Measurements from ENCODE around the gene TTN.

The TTN gene

GRCh38 chr2:178824181-178824580, 17.0 kb upstream of the TTN start:
- no peaks in the 10 kb centered on the region; the same call in 1 of the 2 replicates for H3K36me3 ChIP-seq (replicated peaks; ENCODE audit: insufficient read depth, low read length)
- no peak overlapping the region for H3K4me3 ChIP-seq (ENCODE audit: low read length)
- no peak for TF ChIP-seq CTCF (IDR thresholded peaks at IDR 0.05; ENCODE audit: low read length)
- TF ChIP-seq EZH2phosphoT487 (IDR thresholded peaks at IDR 0.05; ENCODE audit: low read length), result no peak
- no peak for TF ChIP-seq EZH2 (optimal IDR thresholded peaks at IDR 0.05; ENCODE audit: low read depth, low read length)
- no peaks in the 10 kb centered on the region for H3K79me2 ChIP-seq (ENCODE audit: low read length)
- H3K27ac ChIP-seq (ENCODE audit: low read length), result no peak overlapping the region
- no peak overlapping the region for H3K9ac ChIP-seq (ENCODE audit: low read length)
- H3K9me2 ChIP-seq (replicated peaks; ENCODE audit: insufficient read depth, low read length), result no peaks in the 10 kb centered on the region
- H4K20me1 ChIP-seq (ENCODE audit: insufficient read depth, low read length), result no peaks in the 10 kb centered on the region
- no peaks in the 10 kb centered on the region for H3K27me3 ChIP-seq (replicated peaks; ENCODE audit: insufficient read depth, low read length)
- H3K4me1 ChIP-seq (ENCODE audit: low read length), result peaks cover 16% of the 10 kb centered on the region
- DNase-seq, result no peak
- H3F3A ChIP-seq (ENCODE audit: insufficient read depth, low read length), result peaks cover 14% of the 10 kb centered on the region
- H2AFZ ChIP-seq (ENCODE audit: low read length), result no peak overlapping the region
- H3K9me3 ChIP-seq (replicated peaks; ENCODE audit: insufficient read depth, low read length), result no peaks in the 10 kb centered on the region
- no peak overlapping the region for H3K4me2 ChIP-seq (ENCODE audit: low read depth, low read length)

GRCh38 chr2:178819992-178820391, 12.8 kb upstream of the TTN start:
- Histone ChIP-seq H3K27me3 (replicated peaks; ENCODE audit: insufficient read depth, low read length) (no peaks in the 10 kb centered on the region), H3K9me2 (replicated peaks; ENCODE audit: insufficient read depth, low read length) (no peaks in the 10 kb centered on the region), H4K20me1 (ENCODE audit: insufficient read depth, low read length) (no peaks in the 10 kb centered on the region), H2AFZ (ENCODE audit: low read length) (peak overlapping the region; percentile 30; the same call in 1 of the 2 replicates), H3K9ac (ENCODE audit: low read length) (peak overlapping the region; percentile 21; the same call in 1 of the 2 replicates), H3K4me1 (ENCODE audit: low read length) (peaks cover 36% of the 10 kb centered on the region), H3F3A (ENCODE audit: insufficient read depth, low read length) (peaks cover 18% of the 10 kb centered on the region), H3K9me3 (replicated peaks; ENCODE audit: insufficient read depth, low read length) (no peaks in the 10 kb centered on the region), H3K79me2 (ENCODE audit: low read length) (no peaks in the 10 kb centered on the region), H3K4me2 (ENCODE audit: low read depth, low read length) (peak overlapping the region; percentile 77), H3K4me3 (ENCODE audit: low read length) (peak overlapping the region; percentile 26; the same call in 1 of the 2 replicates), H3K36me3 (replicated peaks; ENCODE audit: insufficient read depth, low read length) (no peaks in the 10 kb centered on the region; the same call in 1 of the 2 replicates), H3K27ac (ENCODE audit: low read length) (peak overlapping the region; percentile 82)
- peak; percentile 94 for DNase-seq
- TF ChIP-seq EZH2 (optimal IDR thresholded peaks at IDR 0.05; ENCODE audit: low read depth, low read length) (no peak), CTCF (IDR thresholded peaks at IDR 0.05; ENCODE audit: low read length) (no peak), EZH2phosphoT487 (IDR thresholded peaks at IDR 0.05; ENCODE audit: low read length) (no peak)

- Histone ChIP-seq H3K9ac (ENCODE audit: low read length) (peak overlapping the region; percentile 21; the same call in 1 of the 2 replicates), H3K9me2 (replicated peaks; ENCODE audit: insufficient read depth, low read length) (no peaks in the 10 kb centered on the region), H3K36me3 (replicated peaks; ENCODE audit: insufficient read depth, low read length) (no peaks in the 10 kb centered on the region; the same call in 1 of the 2 replicates), H2AFZ (ENCODE audit: low read length) (peak overlapping the region; percentile 30; the same call in 1 of the 2 replicates), H3K9me3 (replicated peaks; ENCODE audit: insufficient read depth, low read length) (no peaks in the 10 kb centered on the region), H3K79me2 (ENCODE audit: low read length) (no peaks in the 10 kb centered on the region), H3K27ac (ENCODE audit: low read length) (peak overlapping the region; percentile 82), H3F3A (ENCODE audit: insufficient read depth, low read length) (peaks cover 18% of the 10 kb centered on the region), H4K20me1 (ENCODE audit: insufficient read depth, low read length) (no peaks in the 10 kb centered on the region), H3K27me3 (replicated peaks; ENCODE audit: insufficient read depth, low read length) (no peaks in the 10 kb centered on the region), H3K4me1 (ENCODE audit: low read length) (peaks cover 36% of the 10 kb centered on the region), H3K4me3 (ENCODE audit: low read length) (peak overlapping the region; percentile 26; the same call in 1 of the 2 replicates), H3K4me2 (ENCODE audit: low read depth, low read length) (peak overlapping the region; percentile 77)
- TF ChIP-seq CTCF (IDR thresholded peaks at IDR 0.05; ENCODE audit: low read length), result peak; percentile 48
- TF ChIP-seq EZH2phosphoT487 (IDR thresholded peaks at IDR 0.05; ENCODE audit: low read length), result no peak
- peak; percentile 55 for DNase-seq
Observed at GRCh38 chr2:178819147-178819875, 12.1 kb upstream of the TTN start.
